GM21367 (cell line): ENCODE results near the gene RUNX1.

Experiments
- ATAC-seq: cut with Tn5 transposase; IDR thresholded peaks from one replicate; pipeline ENCODE4 v1.9.1; 2021; ENCODE audit not compliant: unreplicated experiment

The RUNX1 gene

GRCh38 chr21:35017256-35017655 is 31.8 kb downstream of the RUNX1 start:
- no peak for ATAC-seq

GRCh38 chr21:35016517-35017188 is 32.4 kb downstream of the RUNX1 start:
- ATAC-seq, result no peak

DNA sequence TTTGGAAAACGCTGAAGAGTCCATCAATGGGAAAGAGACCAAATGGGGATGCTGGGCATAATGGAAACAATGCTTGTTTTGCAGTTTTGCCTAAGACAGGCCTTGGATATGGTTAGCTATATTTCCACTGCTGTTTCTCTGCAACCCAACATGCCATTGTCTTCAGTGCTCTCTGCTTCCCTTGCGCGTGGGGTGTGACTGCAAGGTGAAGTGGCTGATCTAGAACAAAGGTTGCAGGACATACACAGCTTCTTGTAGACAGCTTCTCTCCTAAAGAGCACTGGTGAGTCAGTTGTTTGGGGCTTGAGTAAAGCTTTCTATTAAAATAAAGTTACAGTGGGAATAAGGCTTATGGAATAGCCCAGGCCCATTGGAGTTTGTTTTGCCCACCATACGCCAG is 33.0 kb downstream of the RUNX1 start:
- no peak for ATAC-seq

GRCh38 chr21:35015435-35016024 is 33.6 kb downstream of the RUNX1 start:
- ATAC-seq, result no peak

- no peak for ATAC-seq
These were observed 34.6 kb downstream of the RUNX1 start for GRCh38 chr21:35014302-35015041.

- ATAC-seq, result no peak
These were observed 37.4 kb downstream of the RUNX1 start for GRCh38 chr21:35011681-35012080.

DNA sequence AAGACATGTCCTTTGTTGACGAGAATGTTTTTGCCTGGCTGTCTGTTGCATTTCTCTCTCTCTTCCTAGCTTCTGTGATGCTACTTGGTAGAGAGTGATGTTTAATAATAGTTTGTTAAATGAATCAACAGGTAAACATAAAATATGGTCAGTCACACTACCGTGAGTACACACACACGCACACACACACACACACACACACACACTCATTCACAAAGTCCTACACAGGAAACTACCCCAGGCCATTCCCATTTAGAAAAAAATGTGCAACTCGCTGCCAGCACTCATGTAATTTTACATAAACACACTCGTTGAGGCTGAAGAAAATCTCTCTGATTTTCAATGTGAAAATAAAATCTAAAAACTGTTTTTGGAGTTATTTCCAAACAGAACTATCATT is 38.7 kb downstream of the RUNX1 start:
- ATAC-seq, result no peak

GRCh38 chr21:35007348-35007747 is 41.8 kb downstream of the RUNX1 start:
- no peak for ATAC-seq

- no peak for ATAC-seq
These were observed 42.3 kb downstream of the RUNX1 start for GRCh38 chr21:35006771-35007170.

GRCh38 chr21:35006248-35006647 is 42.9 kb downstream of the RUNX1 start:
- ATAC-seq, result no peak

GRCh38 chr21:35005560-35006224 is 43.4 kb downstream of the RUNX1 start:
- ATAC-seq, result no peak

DNA sequence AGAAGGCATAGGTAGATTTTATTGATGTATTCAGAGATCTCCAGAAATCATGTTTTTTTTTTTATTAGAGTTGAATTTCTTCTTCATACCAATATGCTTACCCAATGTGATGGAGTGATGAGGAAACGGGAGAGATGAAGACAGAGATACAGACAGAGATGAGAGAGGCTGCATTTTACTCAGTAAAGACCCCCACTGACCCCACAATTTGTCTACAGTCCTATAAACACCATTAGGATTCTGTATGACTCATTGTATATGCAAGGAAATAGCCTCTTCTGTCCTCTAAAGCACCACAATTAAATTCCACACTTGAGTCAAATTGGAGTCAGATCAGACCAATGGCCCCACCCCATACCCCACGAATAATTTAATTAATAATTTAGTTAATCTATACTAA is 44.0 kb downstream of the RUNX1 start:
- no peak for ATAC-seq

GRCh38 chr21:35004314-35004713 is 44.8 kb downstream of the RUNX1 start:
- no peak for ATAC-seq

DNA sequence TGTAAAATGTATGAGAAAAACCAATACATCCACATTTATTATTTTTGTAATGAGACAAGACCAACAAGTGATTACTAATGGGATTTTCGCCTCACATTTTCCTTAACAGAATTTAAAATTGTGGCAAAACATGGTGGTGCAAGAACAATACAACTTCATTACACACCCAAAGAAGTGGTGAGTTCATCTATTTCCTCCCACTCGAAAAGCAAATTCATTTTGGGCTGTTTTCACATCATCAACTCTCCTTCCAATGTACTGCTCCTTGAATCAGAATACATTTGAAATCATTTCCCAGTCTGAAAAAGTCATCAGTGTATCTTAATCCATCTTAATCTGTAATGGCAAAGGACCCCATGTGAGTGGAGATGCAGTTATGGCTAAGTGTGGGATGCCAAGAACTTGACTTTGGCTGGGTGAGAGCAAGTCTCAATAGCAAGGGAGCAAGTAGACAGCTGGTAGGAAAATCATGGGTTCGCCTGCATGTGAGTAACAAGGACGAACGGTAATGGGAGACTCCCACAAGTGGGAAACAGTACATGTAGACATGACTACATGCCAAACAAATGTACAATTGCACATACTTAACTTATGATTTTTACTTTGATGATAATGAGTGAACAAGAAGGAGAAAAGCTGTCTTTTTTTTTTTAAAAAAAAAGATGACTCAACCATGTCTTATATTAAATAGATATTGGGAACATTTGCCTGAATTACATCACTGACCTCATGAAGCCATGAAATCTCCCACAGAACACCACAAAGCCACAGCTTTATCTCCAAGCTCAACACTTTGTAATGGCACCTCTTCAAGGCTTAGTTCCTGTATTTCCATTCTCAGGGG is 46.0 kb downstream of the RUNX1 start:
- no peak for ATAC-seq

GRCh38 chr21:34999397-34999941 is 49.6 kb downstream of the RUNX1 start:
- ATAC-seq, result no peak

GRCh38 chr21:34998176-34998575 is 50.9 kb downstream of the RUNX1 start:
- no peak for ATAC-seq

- ATAC-seq, result no peak
These were observed 51.8 kb downstream of the RUNX1 start for GRCh38 chr21:34997294-34997693.

GRCh38 chr21:34996304-34997101 is 52.6 kb downstream of the RUNX1 start:
- ATAC-seq, result no peak

- ATAC-seq, result no peak
These were observed 53.2 kb downstream of the RUNX1 start for GRCh38 chr21:34995979-34996303.
